GM19328 (cell line): ENCODE results near the gene FOXN3.

ENCODE experiments used
- ATAC-seq: cut with Tn5 transposase; IDR thresholded peaks from one replicate; pipeline ENCODE4 v1.9.1; 2021; ENCODE audit warnings: mild to moderate bottlenecking, moderate library complexity; ENCODE audit not compliant: unreplicated experiment

Gene FOXN3

GRCh38 chr14:89284333-89285058 lies 132.5 kb downstream of the FOXN3 start:
- no peak for ATAC-seq

- no peak for ATAC-seq
Observed at GRCh38 chr14:89283327-89284060, 133.5 kb downstream of the FOXN3 start.

- ATAC-seq: no peak
Observed at GRCh38 chr14:89282191-89282590, 134.8 kb downstream of the FOXN3 start.

GRCh38 chr14:89280600-89280999 lies 136.4 kb downstream of the FOXN3 start:
- no peak for ATAC-seq

GRCh38 chr14:89279649-89280232 lies 137.3 kb downstream of the FOXN3 start:
- ATAC-seq: no peak

- ATAC-seq: no peak
Observed at GRCh38 chr14:89277203-89277602, 139.8 kb downstream of the FOXN3 start.

GRCh38 chr14:89276424-89276975 lies 140.5 kb downstream of the FOXN3 start:
- peak; percentile 93 for ATAC-seq

GRCh38 chr14:89270439-89271227 lies 146.4 kb downstream of the FOXN3 start:
- no peak for ATAC-seq

- ATAC-seq: no peak
Observed at GRCh38 chr14:89269404-89269803, 147.6 kb downstream of the FOXN3 start.

GRCh38 chr14:89268514-89268913 lies 148.5 kb downstream of the FOXN3 start:
- ATAC-seq: no peak

- no peak for ATAC-seq
Observed at GRCh38 chr14:89267656-89268055, 149.4 kb downstream of the FOXN3 start.

GRCh38 chr14:89267163-89267562 lies 149.9 kb downstream of the FOXN3 start:
- no peak for ATAC-seq

GRCh38 chr14:89266754-89267153 lies 150.3 kb downstream of the FOXN3 start:
- ATAC-seq: no peak

GRCh38 chr14:89265234-89265633 lies 151.8 kb downstream of the FOXN3 start:
- no peak for ATAC-seq

- ATAC-seq: no peak
Observed at GRCh38 chr14:89264196-89264800, 152.7 kb downstream of the FOXN3 start.

- no peak for ATAC-seq
Observed at GRCh38 chr14:89262041-89262440, 155.0 kb downstream of the FOXN3 start.

- ATAC-seq: no peak
Observed at GRCh38 chr14:89260898-89261297, 156.1 kb downstream of the FOXN3 start.

- no peak for ATAC-seq
Observed at GRCh38 chr14:89259951-89260609, 157.0 kb downstream of the FOXN3 start.

- ATAC-seq: peak; percentile 55
Observed at GRCh38 chr14:89258728-89259273, 158.2 kb downstream of the FOXN3 start.

- no peak for ATAC-seq
Observed at GRCh38 chr14:89256951-89257350, 160.1 kb downstream of the FOXN3 start.
